HL-60/S4 (cell line): Measurements from ENCODE around the gene SFMBT2.
"Not testable (repeated sequence)": the region's sequence is repeated elsewhere in the genome, so short reads cannot be mapped to it uniquely, and the experiment has no call there.

Experiments
- in situ Hi-C: fragments of 300-500 bp; cut with MboI; formaldehyde crosslinking; loops from 2 replicates; pipeline ENCODE4 v1.14.3; 2022; ENCODE audit warnings: low sequenced_read_pairs

Gene SFMBT2

DNA sequence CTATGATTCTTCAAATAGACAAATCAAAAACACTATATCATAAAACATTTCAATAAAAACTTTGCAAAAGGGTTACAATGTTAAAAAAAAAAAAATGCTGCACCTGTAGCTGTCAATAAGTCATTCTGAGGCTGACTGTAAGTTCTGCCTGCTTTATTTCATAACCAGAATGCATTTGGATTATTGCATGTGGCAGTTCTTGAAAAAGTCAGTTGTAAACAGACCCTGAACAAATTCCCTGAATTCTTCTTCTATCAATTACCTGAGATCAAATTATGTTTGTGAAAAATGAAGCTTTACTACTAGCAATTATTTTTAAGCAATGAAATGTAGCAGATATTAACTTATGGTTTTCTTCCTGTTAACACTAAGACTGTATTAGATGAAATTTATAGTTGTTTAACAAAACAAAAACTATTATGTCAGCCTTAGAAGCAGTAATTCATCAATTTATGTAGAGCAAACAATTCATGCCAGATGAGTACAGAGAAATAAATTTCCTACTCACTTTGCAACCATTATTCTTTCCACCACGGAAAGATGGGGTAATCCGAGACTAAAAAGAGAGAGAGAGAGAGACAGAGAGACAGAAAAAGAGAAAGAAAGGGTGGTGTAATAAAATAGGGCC is 107.8 kb downstream of the SFMBT2 start:
- in situ Hi-C loops, result no loop called here

DNA sequence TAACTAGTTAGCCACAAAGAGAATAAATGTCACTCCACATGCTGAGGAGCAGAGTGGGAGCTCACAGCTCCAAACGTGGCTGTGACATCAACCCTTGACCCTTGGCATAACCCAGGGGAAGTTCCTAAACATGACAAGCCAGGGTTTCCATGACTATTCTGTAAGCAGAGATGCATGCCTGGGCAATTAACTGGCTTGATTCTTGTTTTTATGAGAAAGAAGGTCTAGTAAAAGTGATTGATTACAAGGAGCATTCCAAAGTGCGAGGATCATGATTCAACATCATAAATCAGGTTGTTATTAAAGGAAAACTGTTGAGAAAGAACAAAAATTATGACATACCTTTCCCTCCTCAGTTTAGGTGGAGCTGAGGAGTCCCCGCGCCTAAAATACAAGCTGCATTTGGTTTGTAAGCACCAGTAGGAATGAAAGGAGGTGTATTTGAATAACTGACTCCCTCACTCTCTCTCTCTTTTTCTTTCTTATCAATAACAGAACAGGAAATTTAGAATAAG is 108.4 kb downstream of the SFMBT2 start:
- in situ Hi-C loops, result no loop called here

DNA sequence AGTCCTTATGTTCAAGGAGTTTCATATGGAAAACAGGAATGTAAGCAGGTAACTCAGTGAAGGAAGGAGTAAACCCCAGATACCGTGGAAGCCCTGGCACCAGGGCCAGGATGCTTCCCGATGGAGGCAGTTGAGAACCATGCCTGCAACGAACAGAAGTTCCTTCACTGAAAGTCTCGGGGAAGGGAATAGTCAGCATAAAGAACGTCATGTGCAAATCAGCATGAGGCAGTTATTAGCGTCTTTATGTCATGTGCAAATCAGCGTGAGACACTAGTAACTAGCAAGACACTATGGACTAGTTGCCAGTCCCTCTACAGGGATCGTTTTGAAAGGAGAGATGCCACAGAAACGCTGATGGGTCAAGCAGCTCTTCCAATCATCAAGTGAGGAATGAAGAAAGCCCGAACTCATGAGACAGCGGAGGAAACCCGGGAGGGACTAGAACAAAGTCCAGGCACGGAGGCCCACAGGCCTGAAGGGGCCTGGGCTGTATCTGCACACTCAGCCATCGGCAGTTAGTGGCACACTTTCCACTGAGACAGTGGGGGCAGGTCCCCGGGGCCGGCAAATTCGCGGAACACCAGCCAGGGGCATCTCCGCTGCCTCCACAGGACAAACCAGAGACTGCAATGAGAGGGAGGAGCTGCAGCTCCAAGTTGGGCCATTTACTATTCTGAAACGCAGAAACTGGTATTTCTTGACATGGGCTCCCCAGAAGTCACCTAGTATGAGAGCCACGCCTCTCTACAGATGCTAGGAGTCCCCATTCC is 109.6 kb downstream of the SFMBT2 start:
- in situ Hi-C loops, result no loop called here

DNA sequence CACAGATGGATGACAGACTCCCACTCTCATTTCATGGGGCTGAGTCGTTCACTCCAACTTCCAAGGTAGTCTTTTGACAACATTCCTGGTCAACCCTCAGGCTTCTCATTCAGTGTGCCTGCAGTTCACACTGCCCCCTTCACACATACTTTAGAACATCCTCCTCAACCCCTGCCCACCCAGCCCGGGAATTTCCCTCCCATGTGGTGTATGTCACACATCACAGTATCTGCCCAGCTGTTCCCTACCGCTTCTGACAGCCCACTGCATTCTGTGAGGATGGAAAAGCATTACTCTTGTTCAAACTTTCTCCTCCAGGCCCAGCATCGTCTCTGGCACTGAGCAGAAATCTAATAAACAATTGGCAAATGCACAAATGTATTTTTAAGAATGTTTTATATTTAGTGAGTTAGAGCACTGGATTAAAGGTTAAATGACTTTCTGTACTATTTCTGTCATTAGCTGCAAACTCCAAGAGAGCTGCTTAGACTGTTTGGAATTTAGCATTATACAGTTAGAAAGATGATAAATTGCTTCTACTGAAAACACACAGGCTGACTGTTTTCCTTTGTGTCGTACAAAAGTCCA is 110.4 kb downstream of the SFMBT2 start:
- in situ Hi-C loops, result no loop called here

DNA sequence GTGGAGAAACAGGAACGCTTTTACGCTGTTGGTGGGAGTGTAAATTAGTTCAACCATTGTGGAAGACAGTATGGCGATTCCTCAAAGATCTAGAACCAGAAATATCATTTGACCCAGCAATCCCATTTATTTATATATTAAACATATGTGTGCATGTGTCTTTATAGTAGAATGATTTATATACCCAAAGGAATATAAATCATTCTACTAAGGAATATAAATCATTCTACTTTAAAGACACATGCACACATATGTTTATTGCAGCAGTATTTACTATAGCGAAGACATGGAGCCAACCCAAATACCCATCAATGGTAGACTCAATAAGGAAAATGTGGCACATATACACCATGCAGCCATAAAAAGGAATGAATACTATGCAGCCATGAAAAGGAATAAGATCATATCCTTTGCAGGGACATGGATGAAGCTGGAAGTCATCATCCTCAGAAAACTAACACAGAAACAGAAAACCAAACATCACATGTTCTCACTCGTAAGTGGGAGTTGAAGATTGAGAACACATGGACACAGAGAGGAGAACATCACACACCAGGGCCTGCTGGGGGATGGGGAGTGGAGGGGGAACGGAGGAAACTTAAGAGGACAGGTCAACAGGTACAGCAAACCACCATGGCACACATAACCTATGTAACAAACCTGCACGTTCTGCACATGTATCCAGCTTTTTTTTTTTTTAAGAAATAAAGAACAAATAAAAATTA is 111.1 kb downstream of the SFMBT2 start:
- in situ Hi-C loops, result not testable (repeated sequence)

DNA sequence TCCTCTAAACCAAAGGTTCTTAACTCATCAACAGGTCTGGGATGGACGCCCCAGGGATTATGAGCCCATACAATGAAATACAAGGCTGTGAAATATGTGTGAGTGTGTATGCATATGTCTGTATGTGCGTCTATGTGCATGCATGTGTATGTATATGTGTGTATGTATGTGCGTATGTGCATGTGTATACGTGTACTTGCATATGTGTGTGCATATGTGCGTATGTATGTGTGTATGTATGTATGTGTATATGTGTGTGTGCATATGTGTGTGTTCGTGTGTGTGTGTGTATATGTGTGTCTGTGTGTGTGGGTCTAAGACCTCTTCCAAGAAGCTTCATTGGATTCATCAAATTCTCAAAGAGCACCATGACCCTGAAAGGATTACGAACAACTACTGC is 112.3 kb downstream of the SFMBT2 start:
- in situ Hi-C loops, result no loop called here

DNA sequence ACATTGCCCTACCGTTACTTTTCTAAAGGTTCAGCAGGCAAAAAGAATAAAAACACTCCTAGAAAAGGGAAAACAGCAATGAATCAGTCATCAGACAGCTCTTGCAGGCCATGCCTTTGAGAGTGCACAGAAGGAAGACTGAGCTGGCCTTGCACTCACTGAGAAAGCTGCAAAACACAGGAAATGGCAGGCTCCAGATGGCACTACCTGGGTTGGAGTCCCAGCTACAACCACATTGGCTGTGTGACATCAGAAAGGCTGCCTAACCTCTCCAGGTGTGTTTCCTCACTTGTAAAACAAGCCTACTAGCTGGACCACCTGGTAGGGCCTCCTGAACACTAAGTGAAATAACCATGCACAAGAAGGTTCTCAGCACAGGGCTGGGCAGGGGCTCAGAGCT is 113.7 kb downstream of the SFMBT2 start:
- in situ Hi-C loops, result no loop called here

DNA sequence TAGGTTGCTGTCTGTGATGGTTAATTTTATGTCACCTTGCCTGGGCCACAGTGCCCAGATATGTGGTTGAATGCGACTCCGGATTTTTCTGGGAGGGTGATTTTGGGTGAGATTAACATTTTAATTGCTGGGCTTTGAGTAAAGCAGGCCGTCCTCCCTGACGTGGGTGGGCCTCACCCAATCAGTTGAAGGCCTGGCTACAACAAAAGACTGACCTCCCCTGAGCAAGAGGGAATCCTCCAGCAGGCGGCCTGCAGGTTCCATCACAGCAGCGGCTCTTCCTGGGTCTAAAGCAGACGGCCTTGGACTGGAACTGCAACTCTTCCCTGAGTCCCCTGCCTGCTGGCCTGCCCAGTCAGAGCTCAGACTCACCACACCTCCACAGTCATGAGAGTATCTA is 114.2 kb downstream of the SFMBT2 start:
- in situ Hi-C loops, result no loop called here

DNA sequence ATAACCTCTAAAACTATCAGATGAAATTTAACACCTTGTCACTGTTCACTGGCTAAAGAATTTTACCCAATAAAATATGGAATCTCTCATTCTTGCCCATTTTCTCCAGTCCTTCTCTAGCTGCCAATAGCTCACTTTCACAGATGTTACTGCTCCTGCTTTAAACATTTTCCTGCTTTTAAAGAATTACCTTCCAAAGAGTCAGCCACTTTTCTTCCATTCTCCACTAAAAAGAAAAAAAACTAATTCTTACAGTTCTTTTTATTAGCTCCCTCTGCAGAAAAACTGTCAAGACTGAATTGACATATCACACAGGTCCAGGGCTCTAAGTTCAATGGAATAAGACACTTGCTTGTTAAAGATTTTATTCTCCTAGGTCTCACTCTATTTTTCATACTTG is 114.8 kb downstream of the SFMBT2 start:
- in situ Hi-C loops, result no loop called here

DNA sequence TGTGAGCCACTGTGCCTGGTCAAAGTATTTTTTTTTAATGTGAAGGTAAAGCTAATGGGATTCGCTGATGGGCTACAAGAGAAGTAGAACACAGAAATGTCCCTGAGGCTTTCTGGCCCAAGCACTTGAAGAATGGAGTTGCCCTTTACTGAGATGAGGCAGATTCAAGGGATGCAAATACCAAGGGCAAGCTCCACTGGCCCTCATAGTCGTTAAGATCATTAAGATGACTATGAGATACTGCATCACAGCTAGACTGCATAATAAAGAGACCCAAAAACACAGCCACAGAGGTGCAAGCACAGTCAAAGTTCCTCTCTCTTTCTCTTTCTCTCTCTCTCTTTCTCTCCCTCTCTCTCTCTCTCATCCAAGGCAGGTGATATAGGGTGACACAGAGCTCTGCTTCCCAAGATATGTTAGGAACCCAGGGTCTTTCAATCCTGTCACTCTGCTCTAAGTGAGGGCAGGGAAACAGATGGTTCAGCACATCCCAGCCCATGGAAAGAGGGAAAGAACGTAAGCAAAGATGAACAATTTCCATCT is 117.4 kb downstream of the SFMBT2 start:
- in situ Hi-C loops, result no loop called here

DNA sequence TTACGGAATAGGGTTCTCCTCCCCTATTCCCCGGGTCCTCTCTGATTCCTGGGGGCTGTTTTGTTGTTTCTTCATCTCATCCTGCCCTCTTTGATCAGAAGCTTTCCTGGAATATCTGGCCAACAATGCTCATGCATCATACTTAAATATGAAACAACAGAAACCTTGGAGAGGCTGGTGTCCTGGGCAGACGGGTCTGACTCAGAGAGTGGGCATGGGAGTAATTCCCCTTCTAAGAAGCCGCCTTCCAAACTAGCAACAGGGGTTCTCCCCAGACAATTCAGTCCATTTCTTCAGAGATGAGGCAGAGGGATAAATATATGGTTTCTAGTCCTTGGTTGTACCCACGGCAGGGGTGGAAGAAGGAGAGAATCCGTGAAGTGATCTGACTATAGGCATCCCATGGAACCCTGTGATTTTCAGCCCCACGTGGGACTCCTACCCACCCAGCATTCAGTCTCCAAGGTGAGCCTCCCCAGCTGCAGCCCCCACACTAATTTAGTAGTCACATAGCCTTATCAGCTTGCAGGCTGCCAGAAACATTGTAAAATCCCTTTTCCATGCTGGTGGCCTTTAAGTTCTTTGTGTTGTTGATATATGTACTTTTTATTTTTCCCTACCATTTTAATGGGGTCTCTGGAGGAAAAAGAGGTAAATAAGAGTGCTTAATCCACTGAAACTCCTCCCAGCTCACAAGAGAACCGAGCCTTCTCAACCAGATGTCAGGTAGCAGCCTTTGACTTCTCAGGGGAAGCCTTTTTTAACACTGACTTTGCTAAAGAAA is 119.2 kb downstream of the SFMBT2 start:
- in situ Hi-C loops, result no loop called here

DNA sequence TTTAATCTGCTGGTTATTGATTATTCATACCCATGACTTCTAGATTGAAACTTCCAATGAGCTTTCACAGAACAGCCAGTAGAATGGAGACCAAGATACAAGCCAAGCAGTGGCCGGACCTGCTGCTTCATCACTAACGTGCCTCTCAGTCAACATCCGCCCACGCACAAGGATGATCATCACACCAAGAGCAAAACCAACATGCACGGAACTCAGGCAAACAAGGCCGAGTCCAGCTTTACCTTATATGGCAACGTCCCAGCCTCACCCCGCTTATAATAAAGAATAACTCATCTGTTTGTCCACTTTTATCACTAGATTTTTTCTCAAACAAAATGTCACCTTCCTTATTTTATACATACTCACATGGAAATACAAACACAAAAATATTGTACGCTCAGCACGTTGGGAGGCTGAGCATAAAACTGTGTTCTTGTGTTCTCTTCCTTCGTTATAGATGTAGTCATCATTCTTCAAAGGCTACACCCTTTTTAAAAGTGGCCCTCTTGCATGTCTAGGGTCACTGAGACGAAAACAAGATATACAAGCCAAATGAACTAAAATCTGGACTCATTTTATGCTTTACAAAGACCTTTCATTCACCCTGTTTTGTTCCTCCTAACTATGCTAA is 122.7 kb downstream of the SFMBT2 start:
- in situ Hi-C loops, result no loop called here

DNA sequence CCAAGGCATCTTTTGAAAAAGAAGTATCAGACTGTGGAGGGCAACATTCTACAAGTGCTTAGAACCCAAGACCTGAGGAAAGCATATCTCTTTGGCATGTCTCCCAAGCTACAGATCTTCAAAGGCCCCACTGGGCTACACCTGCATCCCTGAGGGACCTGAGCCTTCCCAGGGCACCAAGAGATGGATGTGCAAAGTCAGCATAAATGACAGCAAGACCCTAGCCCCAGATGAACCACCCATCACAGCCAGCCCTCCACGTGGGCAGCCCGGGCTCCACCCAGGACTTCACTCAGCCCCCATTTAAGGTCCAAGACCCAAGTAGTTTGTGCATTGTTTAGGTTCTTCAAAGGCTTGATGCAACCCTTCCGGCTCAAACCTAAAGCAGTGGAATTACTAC is 123.5 kb downstream of the SFMBT2 start:
- in situ Hi-C loops, result no loop called here

DNA sequence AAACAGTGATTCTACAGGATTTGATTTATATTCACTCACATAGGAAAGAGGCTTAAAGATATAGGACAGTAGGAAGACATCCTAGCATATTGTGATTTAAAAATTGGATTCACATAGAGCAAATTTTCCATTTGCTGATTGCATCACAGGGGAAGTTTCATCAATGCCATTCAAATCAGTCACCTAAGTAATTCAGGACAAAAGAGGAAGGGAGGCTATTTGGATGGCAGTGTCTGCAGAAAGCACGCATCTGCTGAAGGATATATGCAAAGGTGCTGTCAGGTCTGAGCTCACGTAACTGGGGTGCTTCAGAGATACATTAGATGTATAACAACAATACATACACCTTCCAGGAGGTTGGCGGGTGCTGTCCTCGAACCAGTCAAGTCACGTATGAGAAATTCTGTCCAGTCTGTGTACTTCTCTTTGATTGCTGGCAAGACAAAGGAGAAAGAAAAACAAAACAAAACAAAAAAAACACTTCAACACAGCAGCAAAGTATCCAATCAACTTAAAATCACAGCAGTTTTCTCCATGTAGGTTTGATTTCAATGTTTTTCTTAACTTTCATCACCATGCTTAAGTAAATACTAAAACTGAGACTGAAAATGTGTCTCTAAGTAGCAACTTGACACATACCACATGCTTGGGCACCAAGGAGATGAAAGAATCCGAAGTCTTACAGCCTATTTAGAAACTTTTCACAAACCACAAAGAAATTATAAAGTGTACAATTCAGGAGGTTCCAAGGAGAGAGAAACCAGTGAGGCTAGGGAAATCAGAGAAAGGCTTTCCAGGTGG is 125.1 kb downstream of the SFMBT2 start:
- in situ Hi-C loops, result no loop called here

DNA sequence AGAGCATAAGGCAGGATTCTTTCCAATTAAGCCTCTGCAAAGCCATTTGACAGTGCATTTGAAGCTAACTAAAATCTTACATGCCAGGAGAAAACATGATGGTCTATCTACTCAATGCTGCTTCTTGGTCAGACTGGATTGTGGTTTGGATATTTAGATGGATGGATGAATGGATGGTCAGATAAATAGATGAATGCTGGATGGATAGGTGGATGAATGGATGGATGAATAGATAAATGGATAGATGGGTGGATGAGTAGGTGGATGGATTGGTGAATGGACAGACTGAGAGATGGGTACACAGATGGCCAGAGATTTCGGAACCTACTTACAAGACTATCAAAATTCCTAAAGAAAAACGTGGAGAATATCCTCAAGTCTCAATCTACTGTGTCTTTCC is 127.6 kb downstream of the SFMBT2 start:
- in situ Hi-C loops, result no loop called here

DNA sequence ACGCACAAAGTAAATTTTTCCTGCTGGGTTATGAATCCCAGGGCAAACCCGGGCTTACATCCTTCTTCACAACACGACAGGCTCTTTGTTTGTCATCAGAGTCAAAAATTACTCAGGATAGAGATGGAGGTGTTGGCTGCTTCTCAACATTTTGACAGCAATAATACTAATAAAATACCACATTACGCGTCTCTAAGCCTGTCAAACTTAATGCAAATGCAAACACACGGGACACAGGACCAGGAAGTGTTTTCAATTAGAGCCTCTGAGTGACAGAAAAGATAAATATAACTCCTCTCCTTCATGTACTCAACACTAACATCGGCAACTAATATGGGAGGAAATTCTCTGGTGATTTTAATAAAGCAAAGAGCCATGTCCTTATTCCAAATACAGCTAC is 128.4 kb downstream of the SFMBT2 start:
- in situ Hi-C loops, result no loop called here

DNA sequence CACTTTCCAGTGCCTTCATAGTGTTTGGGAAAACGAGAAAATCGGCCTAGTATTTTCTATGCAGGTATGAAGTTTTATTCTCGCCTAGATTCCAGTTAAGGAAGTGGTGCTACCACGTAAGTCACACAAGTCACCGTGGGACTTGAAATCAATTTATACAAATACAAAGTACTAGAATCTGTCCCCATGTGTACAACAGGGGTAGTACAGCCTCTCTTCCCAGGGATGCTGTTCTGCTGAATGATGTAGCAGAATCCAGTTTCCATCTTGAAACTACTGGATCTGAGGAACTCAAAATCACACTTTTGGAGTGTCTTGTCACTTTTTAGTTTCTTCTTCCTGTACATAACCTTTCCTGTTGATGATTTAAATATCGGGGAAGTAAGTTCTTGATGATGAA is 129.4 kb downstream of the SFMBT2 start:
- in situ Hi-C loops, result no loop called here

DNA sequence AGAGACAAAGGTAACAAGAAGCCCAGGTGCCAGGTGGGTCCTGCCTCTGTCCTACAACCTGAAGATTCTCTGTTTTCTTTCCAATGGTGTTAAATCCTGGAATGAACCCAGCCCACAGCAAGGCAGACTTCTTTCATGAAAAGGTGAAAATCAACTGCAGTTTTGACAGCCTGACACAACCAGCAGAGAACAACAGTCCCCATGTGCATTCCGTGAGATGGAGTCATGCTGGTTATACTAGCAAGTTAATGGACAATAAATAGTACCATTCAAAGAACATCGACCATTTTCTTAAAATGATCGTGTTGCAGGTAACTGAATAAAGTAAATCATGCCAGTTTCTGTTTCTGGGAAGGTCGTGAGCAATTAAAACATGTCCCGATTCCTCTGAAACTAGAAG is 131.5 kb downstream of the SFMBT2 start:
- in situ Hi-C loops, result no loop called here

DNA sequence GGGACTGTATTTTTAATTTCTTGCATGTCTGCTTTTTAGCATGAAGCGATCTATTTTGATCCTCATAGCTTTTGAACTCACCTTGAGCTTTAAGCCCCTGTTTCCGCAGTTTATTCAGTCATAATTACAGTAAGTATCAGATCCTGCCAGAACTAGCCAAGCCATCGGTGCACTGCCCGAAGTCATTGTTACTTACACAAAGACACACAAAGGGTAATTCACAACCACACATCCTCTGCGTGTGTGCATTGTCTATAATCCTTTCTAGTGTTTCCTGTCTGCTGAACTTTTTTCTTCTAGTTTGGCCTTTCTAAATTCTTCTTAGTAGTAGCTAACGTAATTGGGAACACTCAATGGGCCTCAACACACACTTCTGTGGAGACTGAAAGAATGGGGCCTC is 133.0 kb downstream of the SFMBT2 start:
- in situ Hi-C loops, result no loop called here
